DOHH2 (cell line): ENCODE measurements around the gene FTO.

Experiments used
- CTCF ChIP-seq: fragments of 200-600 bp; sonication (generic); IDR thresholded peaks from one replicate; pipeline ENCODE4 v1.5.1; 2014; ENCODE audit warnings: antibody characterized with exemption, mild to moderate bottlenecking, low read depth, low read length; ENCODE audit not compliant: poor library complexity, severe bottlenecking
- EZH2phosphoT487 ChIP-seq: fragments of 200-600 bp; sonication (generic); IDR thresholded peaks from 2 replicates; pipeline ENCODE4 v1.6.1; 2017; ENCODE audit warnings: borderline replicate concordance, mild to moderate bottlenecking, antibody characterized with exemption, low read length, moderate library complexity, mixed read lengths

DNA sequence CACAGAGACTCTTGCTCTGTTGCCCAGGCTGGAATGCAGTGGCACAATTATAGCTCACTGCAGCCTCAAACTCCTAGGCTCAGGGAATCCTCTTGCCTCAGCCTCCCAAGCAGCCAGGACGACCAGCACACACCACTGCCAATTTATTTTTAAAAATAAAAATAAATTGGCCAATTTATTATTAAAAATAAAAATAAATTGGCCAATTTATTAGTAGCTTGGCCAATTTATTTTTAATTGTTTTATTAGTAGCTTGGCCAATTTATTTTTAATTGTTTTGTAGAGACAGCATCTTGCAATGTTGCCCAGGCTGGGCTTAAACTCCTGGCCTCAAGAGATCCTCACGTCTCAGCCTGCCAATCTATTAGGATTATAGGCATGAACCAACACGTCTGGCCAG lies 184.3 kb downstream of the FTO start:
- TF ChIP-seq CTCF (no peak), EZH2phosphoT487 (no peak)
